GM23248 (cell line): Measurements from ENCODE around the gene GPR4. TPM values are rescaled to one million over a fixed set of nuclear protein-coding genes. Genes with fewer than 3 reads are reported as not detected.

ENCODE experiments used
- DNase-seq: peaks from one replicate; pipeline ENCODE4 v3.0.0-alpha.2; 2015
- H2AFZ ChIP-seq: fragments of 200-600 bp; sonication (generic); 2 replicates; pipeline ENCODE4 v1.6.1; 2016; ENCODE audit warnings: antibody characterized with exemption
- H3F3A ChIP-seq: fragments of 200-600 bp; sonication (generic); 2 replicates; pipeline ENCODE4 v1.6.1; 2016; ENCODE audit warnings: mild to moderate bottlenecking, antibody characterized with exemption, mixed run types; ENCODE audit not compliant: insufficient read depth
- H3K27ac ChIP-seq: fragments of 200-600 bp; sonication (generic); 2 replicates; pipeline ENCODE4 v1.5.1; 2016; ENCODE audit warnings: mild to moderate bottlenecking
- H3K27me3 ChIP-seq: fragments of 200-600 bp; sonication (generic); replicated peaks from 2 replicates; pipeline ENCODE4 v1.6.1; 2016; ENCODE audit warnings: mild to moderate bottlenecking; ENCODE audit not compliant: insufficient read depth
- H3K36me3 ChIP-seq: fragments of 200-600 bp; sonication (generic); 2 replicates; pipeline ENCODE4 v1.6.1; 2016; ENCODE audit warnings: low read depth, mild to moderate bottlenecking
- H3K4me1 ChIP-seq: fragments of 200-600 bp; sonication (generic); 2 replicates; pipeline ENCODE4 v1.6.1; 2016; ENCODE audit warnings: mild to moderate bottlenecking; ENCODE audit not compliant: insufficient read depth
- H3K4me2 ChIP-seq: fragments of 200-600 bp; sonication (generic); one replicate; pipeline ENCODE4 v1.6.1; 2016; ENCODE audit warnings: mild to moderate bottlenecking; ENCODE audit not compliant: unreplicated experiment
- H3K4me3 ChIP-seq: fragments of 200-600 bp; sonication (generic); 2 replicates; pipeline ENCODE4 v1.5.1; 2016; ENCODE audit warnings: mild to moderate bottlenecking
- H3K79me2 ChIP-seq: fragments of 200-600 bp; sonication (generic); 2 replicates; pipeline ENCODE4 v1.6.1; 2016; ENCODE audit warnings: mild to moderate bottlenecking; ENCODE audit not compliant: insufficient read depth
- H3K9ac ChIP-seq: fragments of 200-600 bp; sonication (generic); 2 replicates; pipeline ENCODE4 v1.6.1; 2016; ENCODE audit warnings: mild to moderate bottlenecking
- H3K9me2 ChIP-seq: fragments of 200-600 bp; sonication (generic); 2 replicates; pipeline ENCODE4 v1.6.1; 2016; ENCODE audit warnings: mixed run types, mild to moderate bottlenecking, moderate library complexity; ENCODE audit not compliant: insufficient read depth
- H3K9me3 ChIP-seq: fragments of 200-600 bp; sonication (generic); one replicate; pipeline ENCODE4 v1.6.1; 2017; ENCODE audit warnings: low read depth
- H4K20me1 ChIP-seq: fragments of 200-600 bp; sonication (generic); 2 replicates; pipeline ENCODE4 v1.6.0; 2016; ENCODE audit not compliant: insufficient read depth
- EZH2 ChIP-seq: fragments of 200-600 bp; sonication (generic); IDR thresholded peaks from 2 replicates; pipeline ENCODE4 v1.6.1; 2018; ENCODE audit warnings: antibody characterized with exemption, mild to moderate bottlenecking; ENCODE audit not compliant: insufficient read depth, poor library complexity, severe bottlenecking
- EZH2phosphoT487 ChIP-seq: fragments of 200-600 bp; sonication (generic); IDR thresholded peaks from 2 replicates; pipeline ENCODE4 v1.6.1; 2018; ENCODE audit warnings: antibody characterized with exemption, moderate library complexity, mild to moderate bottlenecking, low read depth; ENCODE audit not compliant: insufficient read depth
- WGBS, 2 experiments: methylation state at CpG; one replicate each; pipeline ENCODE4 v1.1.6; 2015 to 2017; ENCODE audit warnings: low lambda C conversion rate in 2 of 2, low coverage in 1 of 2; ENCODE audit errors: missing lambda C conversion rate in 2 of 2; 5-methylcytosine and 5-hydroxymethylcytosine counted together
- in situ Hi-C: fragments of 300-500 bp; cut with MboI; formaldehyde crosslinking; loops from 2 replicates; pipeline ENCODE4 v1.15.0; 2020
- polyA plus RNA-seq: library from polyadenylated mRNA; unstranded; fragments of >200 nt; fragmentation: Nextera tagmentation; extraction: Ambion mirVana; gene quantifications from 2 replicates; pipeline ENCODE4 v1.2.1, GENCODE V29; 2016
- total RNA-seq: library from RNA; depleted of rRNA; stranded (reverse); fragments of >200 nt; shearing (Covaris generic); gene quantifications from 2 replicates; pipeline ENCODE4 v1.2.3, GENCODE V29; 2014

The GPR4 gene
- total and polyA plus RNA-seq, 2 experiments from 2014 or later, result 0.32 to 1.6 TPM

GRCh38 chr19:45645068-45645630 is 43.1 kb upstream of the GPR4 start:
- Histone ChIP-seq H3K79me2 (no peaks in the 10 kb centered on the region), H3K4me2 (peak overlapping the region; percentile 47), H3K36me3 (no peaks in the 10 kb centered on the region), H3K4me3 (peak overlapping the region; percentile 62), H3K27ac (no peak overlapping the region), H4K20me1 (no peaks in the 10 kb centered on the region), H3K4me1 (no peaks in the 10 kb centered on the region), H3K9me3 (no peaks in the 10 kb centered on the region), H3K9ac (no peak overlapping the region), H3F3A (peaks cover 10% of the 10 kb centered on the region), H2AFZ (peak overlapping the region; percentile 63), H3K9me2 (no peaks in the 10 kb centered on the region), H3K27me3 (no peaks in the 10 kb centered on the region)
- WGBS, 2 experiments, result 2 to 9% methylated on average over 15 to 22 of the region's 35 CpGs
- in situ Hi-C loops, result no loop called here
- no peak for DNase-seq
- TF ChIP-seq EZH2 (no peak), EZH2phosphoT487 (no peak)

GRCh38 chr19:45643927-45644771 is 42.1 kb upstream of the GPR4 start:
- H3K9me3 ChIP-seq, result no peaks in the 10 kb centered on the region
- H3K4me1 ChIP-seq, result no peaks in the 10 kb centered on the region
- H3K27ac ChIP-seq, result no peak overlapping the region
- 45 to 53% methylated on average over 13 to 14 of the region's 14 CpGs for WGBS, 2 experiments
- no peak overlapping the region for H3K9ac ChIP-seq
- no peak for TF ChIP-seq EZH2phosphoT487
- TF ChIP-seq EZH2, result no peak
- in situ Hi-C loops, result no loop called here
- no peaks in the 10 kb centered on the region for H3K27me3 ChIP-seq
- no peak overlapping the region for H2AFZ ChIP-seq
- H3K4me3 ChIP-seq, result no peak overlapping the region
- H3K79me2 ChIP-seq, result no peaks in the 10 kb centered on the region
- H3K4me2 ChIP-seq, result no peak overlapping the region
- H3K36me3 ChIP-seq, result no peaks in the 10 kb centered on the region
- no peak for DNase-seq
- no peaks in the 10 kb centered on the region for H3K9me2 ChIP-seq
- H3F3A ChIP-seq, result peaks cover 14% of the 10 kb centered on the region
- H4K20me1 ChIP-seq, result no peaks in the 10 kb centered on the region

- H3K27ac ChIP-seq, result no peak overlapping the region; the same call in 1 of the 2 replicates
These were observed 41.3 kb upstream of the GPR4 start for GRCh38 chr19:45643024-45643926.

More at GRCh38 chr19:45643024-45643926, 41.3 kb upstream of the GPR4 start:
- Histone ChIP-seq H3K4me3 (peak overlapping the region; percentile 28; the same call in 1 of the 2 replicates), H3K36me3 (no peaks in the 10 kb centered on the region), H3F3A (peaks cover 14% of the 10 kb centered on the region), H3K4me2 (peak overlapping the region; percentile 84), H3K4me1 (peaks cover 3% of the 10 kb centered on the region; the same call in 1 of the 2 replicates), H3K27me3 (no peaks in the 10 kb centered on the region), H2AFZ (no peak overlapping the region), H3K9ac (no peak overlapping the region), H3K9me2 (no peaks in the 10 kb centered on the region), H4K20me1 (no peaks in the 10 kb centered on the region), H3K9me3 (no peaks in the 10 kb centered on the region), H3K79me2 (peaks cover 8% of the 10 kb centered on the region)
- in situ Hi-C loops, result no loop called here
- DNase-seq, result peak; percentile 75
- no peak for TF ChIP-seq EZH2phosphoT487
- no peak for TF ChIP-seq EZH2
- 14 to 17% methylated on average over 36 to 37 of the region's 39 CpGs for WGBS, 2 experiments
